ENCODE results near the gene ANXA5. TPM values are rescaled to one million over a fixed set of nuclear protein-coding genes. Genes with fewer than 3 reads are reported as not detected.

The ANXA5 gene
- total and polyA plus RNA-seq, 12 donors, result 90.8 to 285 (median 115) TPM

DNA sequence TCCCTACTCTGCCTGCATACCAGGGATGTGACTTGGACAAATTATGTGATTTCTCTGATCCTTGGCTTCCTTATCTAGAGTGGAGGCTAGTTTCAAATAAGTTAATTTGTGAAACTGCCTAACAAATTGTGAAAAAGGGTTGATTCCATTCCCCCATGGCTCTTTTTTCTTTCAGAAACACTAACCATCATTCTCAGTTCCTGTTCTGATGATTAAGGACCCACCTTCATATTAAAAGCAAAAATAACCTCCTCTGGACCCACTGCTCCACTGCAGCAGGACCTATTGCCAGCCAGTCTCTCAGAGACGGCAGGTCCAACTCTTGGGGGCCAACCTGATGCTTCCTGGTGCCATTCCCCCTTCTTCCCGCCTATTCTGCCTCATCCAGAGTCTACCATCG lies 4.5 kb upstream of the ANXA5 start:
- TF ChIP-seq CTCF (IDR thresholded peaks at IDR 0.05), result no peak
- 75 to 90% methylated on average over 3 of the region's 3 CpGs for WGBS, 2 donors
- Histone ChIP-seq H3K27ac (no peak overlapping the region), H3K4me3 (no peak overlapping the region), H3K36me3 (no peaks in the 10 kb centered on the region), H3K4me1 (peaks cover 0 to 19% (median 10%) of the 10 kb centered on the region in 9 donors), H3K27me3 (no peaks in the 10 kb centered on the region), H3K9me3 (peaks cover 0 to 8% (median 0%) of the 10 kb centered on the region in 11 donors)
- no peak for DNase-seq
- ATAC-seq, result no peak
- intact Hi-C loops (cut with DNase I), result no loop called here

- 65 to 79% methylated on average over 5 of the region's 5 CpGs for WGBS, 2 donors
- ATAC-seq (no peak), DNase-seq (peak in 1 of 2 donors; percentile 49)
- H3K27me3 ChIP-seq, result no peaks in the 10 kb centered on the region
- H3K4me1 ChIP-seq, result peaks cover 0 to 46% (median 35%) of the 10 kb centered on the region in 9 donors
- intact Hi-C loops (cut with DNase I), result no loop called here
- no peak for TF ChIP-seq CTCF (IDR thresholded peaks at IDR 0.05)
- H3K4me3 ChIP-seq, result peak overlapping the region in 1 of 10 donors; percentile 99
- H3K9me3 ChIP-seq, result peaks cover 0 to 8% (median 0%) of the 10 kb centered on the region in 11 donors
- peak overlapping the region in 4 of 10 donors; percentile 2 to 99 (median 62) for H3K27ac ChIP-seq
- H3K36me3 ChIP-seq, result peaks cover 0 to 18% (median 0%) of the 10 kb centered on the region in 9 donors
These were observed 1.5 kb upstream of the ANXA5 start for GRCh38 chr4:121698236-121698671.

GRCh38 chr4:121697564-121697963 lies 784 bp upstream of the ANXA5 start:
- Histone ChIP-seq H3K9me3 (peaks cover 0 to 8% (median 0%) of the 10 kb centered on the region in 11 donors), H3K27ac (peak overlapping the region; percentile 94 to 99 (median 98)), H3K4me3 (peak overlapping the region; percentile 67 to 99 (median 95)), H3K36me3 (peaks cover 0 to 25% (median 0%) of the 10 kb centered on the region in 9 donors), H3K4me1 (peaks cover 0 to 52% (median 41%) of the 10 kb centered on the region in 9 donors), H3K27me3 (no peaks in the 10 kb centered on the region)
- DNase-seq (no peak), ATAC-seq (no peak)
- WGBS, 2 donors, result 54 to 58% methylated on average over 9 of the region's 9 CpGs
- no peak for TF ChIP-seq CTCF (IDR thresholded peaks at IDR 0.05)
- intact Hi-C loops (cut with DNase I), result loop anchor here in 1 of 10 donors (1.0 kb wide), 1 partner anchor 29 kb away; no protein-coding TSS in a partner anchor

- Histone ChIP-seq H3K27me3 (no peaks in the 10 kb centered on the region), H3K27ac (peak overlapping the region; percentile 94 to 99 (median 98)), H3K4me1 (peaks cover 4 to 66% (median 55%) of the 10 kb centered on the region in 9 donors), H3K36me3 (peaks cover 0 to 35% (median 0%) of the 10 kb centered on the region in 9 donors), H3K4me3 (peak overlapping the region; percentile 67 to 99 (median 95)), H3K9me3 (no peaks in the 10 kb centered on the region)
- 0 to 1% methylated on average over 26 of the region's 26 CpGs for WGBS, 2 donors
- DNase-seq, result peak; percentile 81 to 86
- ATAC-seq, result peak; percentile 65 to 84 (median 70)
- intact Hi-C loops (cut with DNase I), result no loop called here
- TF ChIP-seq CTCF (IDR thresholded peaks at IDR 0.05), result peak in 4 of 9 donors; percentile 13 to 64 (median 31)
These were observed 605 bp downstream of the ANXA5 start for GRCh38 chr4:121696170-121696580.

Measured in heart right ventricle (tissue), 16 donors.